ENCODE results near the gene LRRC28. TPM values are rescaled to one million over a fixed set of nuclear protein-coding genes. Genes with fewer than 3 reads are reported as not detected.

The LRRC28 gene
- total RNA-seq, 2 donors from 2014 or later, result 27.2 to 28.4 TPM

GRCh38 chr15:99333413-99333812, 82.1 kb downstream of the LRRC28 start:
- no peak for DNase-seq
- no peaks in the 10 kb centered on the region for H3K27me3 ChIP-seq
- no peaks in the 10 kb centered on the region for H3K9me3 ChIP-seq
- no peak overlapping the region for H3K9ac ChIP-seq (ENCODE audit: low read depth in 2 of 2, low read length in 2 of 2)
- H3K4me1 ChIP-seq, result no peaks in the 10 kb centered on the region
- H3K27ac ChIP-seq, result no peak overlapping the region
- H3K4me3 ChIP-seq, result no peak overlapping the region
- intact Hi-C loops (cut with DNase I), result no loop called here
- H3K36me3 ChIP-seq, result no peaks in the 10 kb centered on the region
- TF ChIP-seq CTCF (IDR thresholded peaks at IDR 0.05), result no peak

DNA sequence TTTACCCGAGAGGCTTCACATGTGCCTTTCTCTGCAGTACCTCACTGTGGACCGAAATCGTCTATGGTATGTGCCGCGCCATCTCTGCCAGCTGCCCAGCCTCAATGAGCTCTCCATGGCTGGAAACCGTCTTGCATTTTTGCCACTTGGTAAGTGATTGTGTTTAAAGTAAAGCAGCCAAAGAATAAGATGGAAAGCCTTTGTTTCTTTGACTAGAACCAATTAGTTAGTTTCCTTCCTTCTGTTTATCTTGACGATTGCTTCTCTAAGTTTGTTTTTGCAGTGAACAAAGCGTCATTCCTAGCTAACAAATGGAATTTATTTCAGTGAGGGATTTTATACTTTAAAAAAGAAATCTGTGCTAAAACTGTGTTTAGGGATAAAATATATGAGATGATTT, 82.7 kb downstream of the LRRC28 start:
- no peak overlapping the region for H3K27ac ChIP-seq
- no peak for DNase-seq
- intact Hi-C loops (cut with DNase I), result no loop called here
- H3K4me1 ChIP-seq, result no peaks in the 10 kb centered on the region
- H3K9ac ChIP-seq (ENCODE audit: low read depth in 2 of 2, low read length in 2 of 2), result no peak overlapping the region
- H3K9me3 ChIP-seq, result no peaks in the 10 kb centered on the region
- no peak overlapping the region for H3K4me3 ChIP-seq
- no peaks in the 10 kb centered on the region for H3K36me3 ChIP-seq
- no peaks in the 10 kb centered on the region for H3K27me3 ChIP-seq
- TF ChIP-seq CTCF (IDR thresholded peaks at IDR 0.05), result no peak

- DNase-seq, result no peak
- intact Hi-C loops (cut with DNase I), result no loop called here
- H3K4me3 ChIP-seq, result no peak overlapping the region
- no peaks in the 10 kb centered on the region for H3K36me3 ChIP-seq
- H3K9ac ChIP-seq (ENCODE audit: low read depth in 2 of 2, low read length in 2 of 2), result no peak overlapping the region
- H3K4me1 ChIP-seq, result no peaks in the 10 kb centered on the region
- H3K27ac ChIP-seq, result no peak overlapping the region
- TF ChIP-seq CTCF (IDR thresholded peaks at IDR 0.05), result no peak
- H3K27me3 ChIP-seq, result no peaks in the 10 kb centered on the region
- H3K9me3 ChIP-seq, result no peaks in the 10 kb centered on the region
These were observed 84.2 kb downstream of the LRRC28 start for GRCh38 chr15:99335508-99335907.

GRCh38 chr15:99336794-99337193, 85.5 kb downstream of the LRRC28 start:
- Histone ChIP-seq H3K27me3 (no peaks in the 10 kb centered on the region), H3K4me3 (no peak overlapping the region), H3K9ac (ENCODE audit: low read depth in 2 of 2, low read length in 2 of 2) (no peak overlapping the region), H3K9me3 (no peaks in the 10 kb centered on the region), H3K36me3 (no peaks in the 10 kb centered on the region), H3K27ac (no peak overlapping the region), H3K4me1 (no peaks in the 10 kb centered on the region)
- intact Hi-C loops (cut with DNase I), result no loop called here
- DNase-seq, result no peak
- TF ChIP-seq CTCF (IDR thresholded peaks at IDR 0.05), result no peak

DNA sequence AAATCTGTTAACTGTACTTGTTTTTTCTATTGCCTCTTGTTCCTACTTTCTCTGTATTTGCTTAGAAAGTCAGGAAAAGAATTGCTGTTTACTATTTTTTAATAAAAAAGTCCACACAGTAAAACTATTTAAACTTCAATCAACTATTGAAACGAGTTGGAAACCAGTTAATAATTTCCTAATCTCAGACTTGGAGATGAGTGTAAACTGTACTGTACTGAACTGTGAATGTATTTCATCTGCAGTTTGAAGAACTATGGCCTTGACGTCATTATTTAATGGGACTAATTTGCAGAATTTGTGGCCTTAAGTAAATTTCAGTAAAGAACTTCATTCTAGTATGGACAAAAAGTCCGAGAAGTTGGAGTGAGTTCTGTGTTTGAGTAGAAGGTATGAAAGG, 89.1 kb downstream of the LRRC28 start:
- Histone ChIP-seq H3K4me3 (no peak overlapping the region), H3K4me1 (no peaks in the 10 kb centered on the region), H3K27ac (no peak overlapping the region), H3K9me3 (no peaks in the 10 kb centered on the region), H3K27me3 (no peaks in the 10 kb centered on the region), H3K36me3 (no peaks in the 10 kb centered on the region), H3K9ac (ENCODE audit: low read depth in 2 of 2, low read length in 2 of 2) (no peak overlapping the region)
- DNase-seq, result no peak
- TF ChIP-seq CTCF (IDR thresholded peaks at IDR 0.05), result no peak
- intact Hi-C loops (cut with DNase I), result no loop called here

DNA sequence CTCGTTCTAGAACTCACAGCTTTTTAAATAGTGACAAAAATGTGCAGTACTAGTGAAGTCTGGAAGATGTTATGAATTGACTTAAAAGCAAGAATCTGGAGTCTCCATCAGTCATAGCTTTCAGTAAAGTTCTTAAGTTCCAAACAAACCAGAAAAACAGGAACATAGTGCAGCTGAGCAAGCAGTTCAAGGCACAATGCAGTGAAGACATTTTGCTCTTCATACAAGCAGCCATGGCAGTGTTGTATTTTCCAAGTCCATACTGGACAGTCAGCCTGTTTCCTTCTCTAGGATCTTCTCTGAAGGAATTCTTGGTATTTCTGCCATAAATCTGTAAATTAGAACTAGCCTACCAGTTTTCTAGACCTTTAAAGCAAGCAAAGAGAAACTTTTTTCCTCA, 90.5 kb downstream of the LRRC28 start:
- no peak for DNase-seq
- Histone ChIP-seq H3K4me1 (no peaks in the 10 kb centered on the region), H3K9ac (ENCODE audit: low read depth in 2 of 2, low read length in 2 of 2) (no peak overlapping the region), H3K4me3 (no peak overlapping the region), H3K27ac (no peak overlapping the region), H3K27me3 (no peaks in the 10 kb centered on the region), H3K36me3 (no peaks in the 10 kb centered on the region), H3K9me3 (no peaks in the 10 kb centered on the region)
- no peak for TF ChIP-seq CTCF (IDR thresholded peaks at IDR 0.05)
- intact Hi-C loops (cut with DNase I), result no loop called here

All from colonic mucosa (tissue), 4 donors.